Measurements from ENCODE around the gene NINL.
"Not testable (repeated sequence)": the region's sequence is repeated elsewhere in the genome, so short reads cannot be mapped to it uniquely, and the experiment has no call there.

NINL gene

DNA sequence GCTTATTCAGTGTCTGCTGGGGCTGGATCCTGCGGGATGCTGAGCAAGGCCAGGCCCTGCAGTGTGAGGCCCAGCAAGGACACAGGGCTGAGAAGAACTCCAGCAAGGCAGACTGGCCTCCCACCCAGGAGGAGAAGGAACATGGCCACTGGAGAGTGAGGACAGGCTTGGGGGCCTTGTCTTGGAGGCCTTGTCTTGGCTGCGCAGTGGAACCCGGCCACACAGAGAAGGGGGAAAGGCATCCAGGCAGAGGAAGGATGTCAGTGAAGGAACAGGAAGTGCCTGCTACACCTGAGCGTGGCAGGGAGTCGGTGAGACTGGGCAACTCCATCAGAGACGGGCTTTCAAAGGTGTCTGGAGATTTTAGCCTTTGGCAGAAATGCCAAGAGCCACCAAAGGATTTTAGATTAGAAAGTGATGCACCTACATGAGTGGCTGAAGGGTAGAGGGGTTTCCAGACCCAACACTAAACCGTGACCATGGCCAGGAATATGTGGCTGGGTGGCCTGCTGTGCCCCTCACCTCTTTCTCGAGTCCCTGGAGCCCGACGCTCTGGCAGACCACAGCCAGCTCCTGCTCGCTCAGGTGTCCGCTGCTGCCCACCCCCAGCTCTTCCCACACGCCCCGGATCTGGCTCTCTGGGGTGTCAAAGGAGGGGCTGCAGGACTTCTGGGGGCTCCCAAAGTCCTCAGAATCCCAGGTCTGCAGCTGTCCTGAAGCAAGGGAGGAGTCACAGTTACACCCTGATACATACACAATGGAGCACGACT is 80.8 kb downstream of the NINL start:
- no peak for DNase-seq (ENCODE audit: extremely low read depth in 1 of 2, low read depth in 1 of 2)

DNA sequence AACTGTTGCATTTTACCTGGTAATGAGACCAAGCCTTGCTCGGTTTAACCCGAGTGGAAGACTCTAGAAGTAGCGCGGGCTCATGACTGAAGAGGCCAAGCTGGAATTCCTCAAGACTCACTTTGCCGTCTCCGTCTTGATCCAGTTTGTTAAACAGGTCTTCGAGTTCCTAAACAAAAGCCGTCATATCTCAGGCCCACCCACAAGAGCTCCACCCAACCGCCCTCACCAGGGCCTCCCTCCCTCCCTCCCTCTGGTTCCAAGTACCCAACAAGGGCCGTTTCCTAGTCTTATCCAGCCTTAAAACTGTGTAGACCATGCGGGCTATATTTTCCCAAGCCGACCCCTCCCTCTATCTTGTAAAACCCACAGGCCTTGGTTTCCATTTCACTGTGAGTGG is 81.4 kb downstream of the NINL start:
- DNase-seq (ENCODE audit: extremely low read depth in 1 of 2, low read depth in 1 of 2): no peak

DNA sequence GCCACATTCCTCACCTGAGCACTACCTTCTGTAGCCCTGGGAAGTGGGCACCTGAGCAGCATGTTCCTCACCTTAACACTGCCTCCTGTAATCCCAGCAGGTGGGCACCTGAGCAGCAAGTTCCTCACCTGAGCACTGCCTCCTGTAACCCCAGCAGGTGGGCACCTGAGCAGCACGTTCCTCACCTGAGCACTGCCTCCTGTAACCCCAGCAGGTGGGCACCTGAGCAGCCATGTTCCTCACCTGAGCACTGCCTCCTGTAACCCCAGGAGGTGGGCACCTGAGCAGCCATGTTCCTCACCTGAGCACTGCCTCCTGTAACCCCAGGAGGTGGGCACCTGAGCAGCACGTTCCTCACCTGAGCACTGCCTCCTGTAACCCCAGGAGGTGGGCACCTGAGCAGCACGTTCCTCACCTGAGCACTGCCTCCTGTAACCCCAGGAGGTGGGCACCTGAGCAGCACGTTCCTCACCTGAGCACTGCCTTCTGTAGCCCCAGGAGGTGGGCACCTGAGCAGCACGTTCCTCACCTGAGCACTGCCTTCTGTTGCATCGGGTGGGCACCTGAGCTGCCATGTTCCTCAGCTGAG is 82.2 kb downstream of the NINL start:
- DNase-seq (ENCODE audit: extremely low read depth in 1 of 2, low read depth in 1 of 2): not testable (repeated sequence)

DNA sequence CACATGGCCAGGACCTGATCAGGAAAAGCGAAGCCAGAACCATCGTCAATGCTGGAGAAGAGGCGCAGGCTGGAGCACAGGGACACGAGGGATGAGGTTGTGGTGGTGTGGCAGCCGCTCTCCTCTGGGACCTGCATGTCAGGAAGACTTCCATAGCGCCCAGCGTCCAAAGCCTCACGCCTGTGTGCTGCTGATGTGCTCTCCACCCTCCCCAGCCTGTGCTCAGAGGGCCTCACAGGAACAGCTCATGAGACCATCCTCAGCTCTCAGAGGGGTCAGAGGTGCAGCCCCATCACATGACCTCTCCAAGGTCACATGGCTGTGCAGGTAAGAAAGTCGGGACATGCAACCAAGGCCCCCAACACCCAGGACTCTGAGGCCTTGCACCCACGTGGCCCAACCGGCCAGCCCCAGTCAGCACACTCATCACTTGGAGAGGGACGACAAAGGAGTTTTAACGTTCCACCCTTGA is 84.4 kb downstream of the NINL start:
- no peak for DNase-seq (ENCODE audit: extremely low read depth in 1 of 2, low read depth in 1 of 2)

DNA sequence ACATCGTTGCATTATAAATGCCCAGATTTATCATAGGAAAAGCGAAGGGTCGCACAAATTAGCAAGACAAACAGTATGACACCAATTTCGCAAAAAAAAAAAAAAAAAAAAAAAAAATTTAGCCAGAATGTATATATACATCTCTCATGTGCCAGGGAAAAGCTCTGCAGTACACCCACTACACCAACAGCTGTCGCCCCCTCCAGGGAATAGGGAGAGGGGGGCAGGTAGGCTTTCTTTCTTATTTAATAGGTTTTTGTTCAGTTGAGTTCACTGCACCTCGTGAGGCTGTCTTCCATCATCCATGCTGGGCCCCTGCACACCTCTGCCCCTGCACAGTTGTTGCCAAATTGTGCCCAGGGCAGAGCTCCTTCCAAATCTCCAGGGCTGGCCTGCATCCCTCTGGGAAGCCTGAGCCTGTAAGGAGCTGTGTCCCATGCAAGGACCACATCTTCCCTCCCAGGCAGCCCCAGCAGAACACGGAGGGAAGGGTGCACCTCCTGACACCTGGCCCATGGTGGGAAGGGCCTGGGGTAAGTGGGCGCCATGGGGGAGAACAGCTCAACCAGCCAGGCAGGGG is 85.4 kb downstream of the NINL start:
- no peak for DNase-seq (ENCODE audit: extremely low read depth in 1 of 2, low read depth in 1 of 2)

DNA sequence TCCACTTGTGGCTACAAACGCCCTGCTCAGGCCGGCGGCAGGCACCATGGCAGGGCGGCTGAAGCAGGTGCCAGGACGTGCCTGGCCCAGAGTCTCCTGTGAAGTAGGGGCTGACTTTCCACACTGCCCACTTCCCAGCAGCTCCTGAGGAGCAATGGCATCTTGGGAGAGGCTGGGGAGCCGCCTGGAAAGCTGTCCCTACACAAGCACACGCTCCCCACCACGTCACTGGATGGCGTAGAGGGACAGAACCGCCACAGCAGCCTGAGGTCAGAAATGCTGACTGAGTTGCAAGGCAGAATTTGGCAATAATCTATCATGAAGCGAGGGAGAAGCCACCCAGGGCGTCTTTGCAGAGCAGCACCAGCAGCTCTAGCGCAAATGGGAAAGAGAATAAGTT is 86.3 kb downstream of the NINL start:
- no peak for DNase-seq (ENCODE audit: extremely low read depth in 1 of 2, low read depth in 1 of 2)

DNA sequence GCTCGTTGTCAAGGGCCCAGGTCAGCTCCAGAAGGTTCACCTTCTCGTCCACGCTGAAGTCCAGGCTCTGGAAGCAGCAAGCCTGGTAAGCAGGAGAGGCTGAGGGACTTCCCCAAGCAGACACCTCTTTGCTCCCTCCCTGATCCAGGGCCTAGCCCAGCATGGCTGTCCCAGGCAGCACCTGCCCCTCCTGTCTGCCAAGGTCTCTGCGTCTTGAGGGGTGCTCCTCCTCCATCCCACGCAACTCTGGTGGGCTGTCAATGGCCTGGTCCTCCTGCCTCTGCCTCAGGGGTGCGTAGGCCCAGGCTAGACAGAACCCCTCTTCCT is 87.1 kb downstream of the NINL start:
- no peak for DNase-seq (ENCODE audit: extremely low read depth in 1 of 2, low read depth in 1 of 2)

DNA sequence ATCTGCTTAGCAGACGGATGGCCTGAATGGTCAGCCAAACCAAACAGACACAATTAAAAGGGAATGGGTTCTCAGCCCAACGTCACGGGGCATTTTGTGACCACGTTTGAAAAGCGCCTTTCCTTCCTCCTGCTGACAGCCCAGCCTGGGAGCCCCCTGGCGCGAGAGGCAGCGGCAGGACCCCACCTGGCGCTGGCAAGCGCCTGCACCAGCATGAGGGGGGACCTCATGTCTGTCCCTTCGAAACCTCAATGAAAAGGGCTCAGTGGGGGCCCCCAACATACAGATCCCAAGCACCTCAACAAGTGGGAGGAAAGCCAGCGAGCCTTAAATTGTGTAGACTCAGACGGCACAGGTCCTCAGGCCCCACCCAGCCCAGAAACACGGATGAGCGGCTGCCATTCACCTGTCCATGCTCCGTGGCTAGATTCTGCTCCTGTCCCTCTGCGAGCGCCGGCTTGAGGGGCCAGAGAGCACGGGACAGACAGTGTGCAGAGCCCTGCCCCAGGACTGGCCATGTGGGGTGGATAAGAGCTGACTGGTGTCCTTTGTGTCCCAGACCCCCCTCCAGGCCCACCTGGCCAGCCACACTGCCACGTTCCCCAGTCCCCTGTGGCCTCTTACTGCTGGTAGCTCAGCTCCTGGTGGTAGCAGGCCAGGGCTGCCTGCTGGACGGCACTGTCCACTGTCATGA is 87.6 kb downstream of the NINL start:
- no peak for DNase-seq (ENCODE audit: extremely low read depth in 1 of 2, low read depth in 1 of 2)

DNA sequence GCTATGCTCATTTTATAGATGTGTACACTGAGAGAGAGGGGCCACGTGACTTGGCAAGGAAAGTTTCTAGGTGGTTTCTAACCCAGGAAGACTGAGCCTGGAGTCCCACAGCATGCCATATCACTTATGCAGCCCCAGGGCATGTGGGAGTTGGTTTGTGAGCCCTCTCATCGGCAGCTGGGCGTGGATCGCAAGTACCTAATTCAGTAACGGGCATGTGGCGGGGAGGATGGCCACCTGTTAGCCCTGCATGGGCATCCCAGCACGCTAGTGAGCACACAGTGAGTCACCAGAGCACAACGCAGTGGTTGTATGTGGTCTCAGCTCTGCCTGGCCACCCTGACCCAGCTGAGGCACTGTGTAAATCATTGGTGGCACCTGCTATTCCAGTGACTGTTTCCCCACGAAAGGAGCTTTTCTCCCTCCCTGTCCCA is 88.3 kb downstream of the NINL start:
- no peak for DNase-seq (ENCODE audit: extremely low read depth in 1 of 2, low read depth in 1 of 2)

DNA sequence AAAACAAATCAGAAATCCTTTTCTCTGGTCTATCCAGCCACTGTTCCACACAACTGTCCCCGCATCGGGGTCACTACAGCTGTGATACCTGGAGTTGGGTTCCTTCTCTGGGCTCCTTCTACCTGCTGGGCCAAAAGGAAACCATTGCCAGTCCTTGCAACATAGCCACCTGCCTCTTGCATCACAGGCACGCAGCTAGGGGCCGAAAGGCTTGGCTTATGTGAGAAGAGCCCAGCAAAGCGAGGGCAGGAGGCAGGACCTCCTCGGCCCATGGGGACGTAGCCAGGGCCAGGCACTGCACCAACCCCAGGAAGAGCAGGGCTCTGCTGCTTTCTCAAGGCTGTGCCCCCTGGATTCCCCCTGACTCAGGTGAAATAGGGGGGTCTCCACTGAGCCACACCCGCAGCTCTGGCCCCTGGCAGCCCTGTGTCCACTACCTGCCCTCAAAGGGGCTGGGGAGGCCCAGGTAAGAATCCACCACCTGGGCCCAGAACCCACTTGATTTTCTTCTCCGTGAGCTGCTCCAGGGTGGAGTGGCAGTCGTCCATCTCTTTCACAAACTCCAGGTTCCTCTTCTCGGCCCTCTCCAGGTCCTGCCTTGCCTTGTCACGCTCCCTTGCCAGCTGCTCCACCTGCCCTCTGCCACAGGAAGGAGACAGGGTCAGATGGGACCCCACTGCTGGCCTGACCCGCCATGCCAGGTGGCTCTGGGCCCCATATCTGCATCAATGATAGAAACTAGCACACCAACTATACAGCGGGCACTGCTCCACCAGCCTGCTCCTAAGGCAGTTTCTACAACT is 89.0 kb downstream of the NINL start:
- DNase-seq (ENCODE audit: extremely low read depth in 1 of 2, low read depth in 1 of 2): no peak

DNA sequence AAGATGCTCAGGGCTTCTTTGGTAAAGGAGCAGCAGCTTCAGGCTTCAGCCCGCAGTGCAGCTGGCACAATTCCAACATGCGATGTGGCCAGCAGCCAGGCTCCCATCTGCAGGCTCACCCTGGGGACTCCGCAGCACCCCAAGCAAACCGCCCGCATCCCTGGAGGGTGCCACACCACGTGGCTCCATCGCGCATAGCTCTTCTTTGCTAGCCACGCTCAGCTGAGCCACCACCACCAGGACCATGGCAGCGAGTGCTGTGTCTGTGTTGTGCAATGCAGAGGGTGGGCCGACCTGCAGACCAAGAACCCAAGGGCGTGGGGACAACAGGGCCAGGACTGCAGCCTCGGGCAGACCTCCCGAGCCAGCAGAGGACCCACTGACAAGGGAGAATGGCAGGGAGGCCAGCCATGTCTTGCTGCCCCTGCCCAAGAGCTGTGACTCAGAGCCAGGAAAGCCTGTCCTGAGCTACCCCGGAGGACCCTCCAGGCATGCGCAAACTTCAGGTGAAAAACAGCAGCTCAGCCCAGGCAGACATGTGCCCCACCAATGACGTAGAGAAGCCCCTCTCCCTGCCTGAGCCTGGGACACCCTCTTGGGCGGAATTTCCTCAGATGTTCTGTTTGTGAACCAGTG is 90.0 kb downstream of the NINL start:
- no peak for DNase-seq (ENCODE audit: extremely low read depth in 1 of 2, low read depth in 1 of 2)

DNA sequence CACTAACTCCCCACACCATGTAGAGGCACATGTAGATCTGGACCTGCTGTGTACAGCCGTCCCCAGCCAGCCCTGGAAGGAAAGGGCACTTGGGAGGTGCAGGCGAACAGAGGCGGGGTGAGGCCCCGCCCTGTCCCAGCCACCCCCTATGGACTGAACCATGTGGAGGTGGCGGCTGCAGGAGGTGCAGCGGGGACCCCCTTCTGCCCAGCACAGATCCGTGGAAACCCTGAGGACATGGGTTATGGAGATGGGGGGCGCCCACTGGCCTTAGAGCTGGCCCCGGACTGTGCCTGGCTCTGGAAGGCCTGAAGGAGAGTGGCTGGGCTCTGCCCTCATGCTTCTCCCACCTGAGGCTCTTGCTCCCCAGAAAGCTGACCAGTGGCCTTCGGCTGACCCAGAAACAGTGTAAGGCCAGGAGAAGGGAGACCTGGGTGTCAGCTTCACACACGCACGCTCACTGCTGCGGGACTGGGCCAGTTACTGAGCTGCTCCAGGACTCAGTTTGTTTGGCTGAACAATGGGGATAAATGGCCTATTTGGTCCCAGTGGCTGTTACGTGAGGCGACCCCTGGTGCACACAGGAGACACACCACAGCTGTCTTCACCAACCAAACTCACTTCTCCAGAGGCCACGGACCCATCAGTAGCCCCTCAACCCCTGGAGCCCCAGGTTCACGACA is 90.7 kb downstream of the NINL start:
- DNase-seq (ENCODE audit: extremely low read depth in 1 of 2, low read depth in 1 of 2): no peak

DNA sequence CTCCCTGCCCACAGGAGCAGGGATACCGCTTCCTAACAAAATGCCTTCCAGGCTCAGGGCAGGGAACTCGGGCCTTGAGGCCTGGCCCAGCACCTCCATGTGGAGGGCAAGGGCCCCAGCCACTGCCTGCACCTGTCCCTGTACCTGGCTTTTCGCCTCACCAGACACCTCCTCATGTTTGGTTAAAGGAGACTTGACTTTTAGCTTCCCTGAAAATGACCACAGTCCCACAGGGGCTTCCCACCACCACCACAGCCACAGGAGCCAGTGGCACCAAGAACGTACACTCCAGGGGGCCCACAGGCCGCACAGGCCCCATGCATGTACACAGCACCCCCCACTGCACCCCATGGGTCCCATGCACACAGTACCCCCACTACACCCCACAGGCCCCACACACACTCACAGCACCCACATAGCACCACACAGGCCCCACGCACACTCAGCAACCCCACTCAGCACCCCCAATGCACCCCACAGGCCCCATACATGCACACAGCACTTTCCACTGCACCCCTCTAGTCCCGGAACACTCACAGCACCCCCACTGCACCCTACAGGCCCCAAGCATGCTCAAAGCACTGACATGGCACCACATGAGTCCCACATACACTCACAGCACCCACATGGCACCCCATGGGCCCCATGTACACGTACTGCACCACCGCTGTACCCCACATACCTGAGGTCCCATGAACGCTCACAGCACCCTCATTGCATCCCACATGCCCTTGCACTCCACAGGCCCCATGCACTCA is 91.4 kb downstream of the NINL start:
- no peak for DNase-seq (ENCODE audit: extremely low read depth in 1 of 2, low read depth in 1 of 2)

DNA sequence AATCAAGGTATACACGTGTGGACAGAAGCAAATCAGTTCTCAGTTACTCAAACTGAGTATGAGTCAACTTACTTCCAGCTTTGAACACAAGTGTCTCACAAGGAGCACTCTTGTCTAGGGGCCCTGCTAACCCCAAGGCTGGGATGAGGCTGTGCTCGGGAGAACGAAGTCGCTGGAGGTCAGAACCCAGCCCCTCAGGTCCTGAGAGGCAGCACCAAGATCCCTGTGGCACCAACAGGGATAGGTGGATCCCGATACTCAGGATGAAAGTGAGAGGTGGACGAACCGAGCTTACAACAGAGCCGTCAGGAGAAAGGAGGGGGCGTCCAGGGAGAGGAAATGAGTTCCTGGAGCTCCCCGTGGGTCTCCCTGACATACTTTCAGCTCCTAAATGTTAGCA is 92.2 kb downstream of the NINL start:
- DNase-seq (ENCODE audit: extremely low read depth in 1 of 2, low read depth in 1 of 2): no peak

DNA sequence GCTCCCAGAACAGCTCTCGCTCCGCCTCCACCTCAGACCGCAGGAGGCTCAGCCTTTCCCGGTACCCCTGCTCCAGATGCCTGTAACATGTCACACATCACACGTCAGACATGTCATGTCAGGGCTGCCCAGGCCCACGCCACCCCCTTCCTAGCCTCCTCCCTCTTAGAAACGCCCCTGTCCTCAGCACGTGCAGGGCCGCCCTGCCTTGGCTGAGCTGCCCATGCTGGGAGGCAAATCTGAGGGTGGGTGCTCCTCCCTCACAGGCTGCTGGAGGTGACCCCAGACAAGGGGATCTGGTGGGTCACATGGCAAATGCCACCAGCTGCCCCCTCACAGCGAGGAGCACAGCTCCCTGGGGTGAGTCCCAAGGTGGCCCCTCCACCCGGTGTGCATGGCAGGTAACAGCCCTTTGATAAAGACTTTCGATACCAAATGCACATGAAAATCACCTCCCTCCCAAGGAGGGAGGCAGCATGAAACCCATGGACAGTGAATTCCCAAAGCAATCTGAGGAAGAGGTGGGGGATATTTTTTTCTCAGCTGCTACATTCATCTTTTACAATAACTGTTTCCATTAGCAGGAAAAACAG is 93.8 kb downstream of the NINL start:
- DNase-seq (ENCODE audit: extremely low read depth in 1 of 2, low read depth in 1 of 2): no peak

DNA sequence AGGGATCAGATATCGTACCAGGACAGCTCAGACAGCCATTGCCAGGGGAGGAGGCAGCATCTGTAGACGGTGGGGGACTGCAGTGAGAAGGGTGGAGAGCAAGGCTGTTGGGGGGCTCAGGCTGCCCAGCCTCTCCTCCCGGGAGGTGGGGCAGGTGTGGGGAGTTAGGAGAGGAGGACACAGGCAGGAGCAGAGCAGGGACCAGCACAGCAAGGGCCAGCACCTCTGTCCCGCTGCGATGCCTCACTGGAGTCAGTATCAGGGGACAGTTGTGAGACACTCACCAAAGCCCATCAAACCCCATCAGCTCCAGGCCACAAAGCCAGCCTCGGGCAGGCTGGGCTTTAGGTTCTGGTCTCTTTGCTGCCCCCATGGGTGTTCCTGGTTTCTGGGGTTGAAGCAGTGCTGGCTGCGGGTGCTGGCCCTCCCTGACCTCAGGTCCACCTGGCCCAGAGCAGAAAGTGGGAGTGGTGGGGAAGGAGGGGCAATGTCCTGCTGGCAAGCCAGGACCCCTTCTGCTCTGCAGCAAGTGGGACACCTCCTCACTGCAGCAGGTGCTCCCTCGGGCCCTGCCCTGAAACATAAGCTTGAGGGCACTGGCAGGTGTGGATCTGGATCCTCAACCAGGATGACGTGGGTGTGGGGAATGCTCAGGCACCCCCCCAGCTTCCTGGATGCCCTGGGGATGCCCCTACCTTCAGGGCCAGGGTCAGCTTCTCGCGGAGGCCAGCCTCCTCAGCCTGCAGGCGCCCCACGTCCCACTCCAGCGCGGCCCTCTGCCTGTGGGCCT is 94.5 kb downstream of the NINL start:
- no peak for DNase-seq (ENCODE audit: extremely low read depth in 1 of 2, low read depth in 1 of 2)

DNA sequence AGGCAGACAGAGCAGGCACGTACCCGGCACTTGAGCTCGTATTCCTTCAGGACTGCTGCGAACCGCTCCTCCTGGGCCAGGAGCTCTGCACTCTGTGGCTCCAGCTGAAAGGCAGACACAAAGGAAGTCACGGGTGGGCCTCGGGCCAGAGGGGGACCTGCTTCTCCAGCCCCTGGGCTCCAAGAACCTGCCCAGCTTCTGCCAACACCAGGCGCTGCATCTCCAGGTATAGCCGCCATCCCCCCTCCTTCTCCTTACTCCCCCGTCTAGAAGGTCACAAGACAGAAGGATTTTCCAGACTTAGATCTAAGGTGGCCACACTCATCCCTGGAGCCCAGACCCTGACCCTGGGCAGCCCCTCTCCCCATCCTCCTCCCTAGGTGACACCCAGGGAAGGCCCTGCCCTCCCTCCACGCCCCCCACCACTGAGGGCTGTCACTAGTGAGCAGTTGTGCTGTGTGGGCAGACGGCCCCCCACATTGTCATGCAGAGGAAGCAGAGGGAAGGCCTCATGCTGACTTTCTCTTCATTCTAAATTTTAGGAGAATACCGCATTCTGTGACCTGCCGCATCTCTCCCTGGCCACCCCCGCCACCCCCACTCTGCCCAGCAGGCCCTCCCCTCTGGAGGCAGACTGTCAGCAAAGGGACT is 96.0 kb downstream of the NINL start:
- no peak for DNase-seq (ENCODE audit: extremely low read depth in 1 of 2, low read depth in 1 of 2)

DNA sequence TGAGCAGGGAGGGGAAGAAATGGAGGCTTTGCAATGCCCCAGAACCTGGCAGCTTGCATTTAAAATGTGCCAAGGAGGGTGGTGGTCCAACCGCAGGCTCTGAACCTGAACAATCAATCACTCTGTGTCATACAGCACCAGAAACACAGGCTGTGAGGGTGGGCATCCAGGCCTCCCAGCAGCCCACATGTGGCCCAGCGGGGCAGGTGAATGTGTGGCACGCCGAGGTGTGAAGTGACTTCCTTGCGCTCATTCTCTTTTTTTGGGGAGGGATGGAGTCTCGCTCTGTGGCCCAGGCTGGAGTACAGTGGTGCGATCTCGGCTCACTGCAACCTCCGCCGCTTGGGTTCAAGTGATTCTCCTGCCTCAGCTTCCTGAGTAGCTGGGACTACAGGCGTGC is 97.4 kb downstream of the NINL start:
- DNase-seq (ENCODE audit: extremely low read depth in 1 of 2, low read depth in 1 of 2): no peak
